Fibroblast of skin of abdomen (primary cell): ENCODE data around the gene EZH1.

Source experiments
- DNase-seq: peaks from one replicate; pipeline ENCODE4 v3.0.0-alpha.2; 2013

EZH1 gene

GRCh38 chr17:42708588-42708987 lies 36.3 kb downstream of the EZH1 start:
- DNase-seq, result no peak

- DNase-seq, result no peak
Observed at GRCh38 chr17:42706732-42707131, 38.1 kb downstream of the EZH1 start.

- no peak for DNase-seq
Observed at GRCh38 chr17:42704837-42705494, 39.9 kb downstream of the EZH1 start.

GRCh38 chr17:42704490-42704836 lies 40.4 kb downstream of the EZH1 start:
- no peak for DNase-seq

GRCh38 chr17:42702446-42702845 lies 42.4 kb downstream of the EZH1 start:
- DNase-seq, result no peak

- DNase-seq, result no peak
Observed at GRCh38 chr17:42700586-42701289, 44.1 kb downstream of the EZH1 start.

- DNase-seq, result no peak
Observed at GRCh38 chr17:42699415-42699740, 45.5 kb downstream of the EZH1 start.

- DNase-seq, result peak; percentile 89
Observed at GRCh38 chr17:42698736-42699414, 46.0 kb downstream of the EZH1 start.

- no peak for DNase-seq
Observed at GRCh38 chr17:42697108-42697811, 47.6 kb downstream of the EZH1 start.

GRCh38 chr17:42695500-42695899 lies 49.3 kb downstream of the EZH1 start:
- DNase-seq, result no peak

GRCh38 chr17:42694524-42694923 lies 50.3 kb downstream of the EZH1 start:
- no peak for DNase-seq

GRCh38 chr17:42692489-42692888 lies 52.4 kb downstream of the EZH1 start:
- no peak for DNase-seq

GRCh38 chr17:42691021-42691545 lies 53.8 kb downstream of the EZH1 start:
- DNase-seq, result no peak

GRCh38 chr17:42690596-42690995 lies 54.2 kb downstream of the EZH1 start:
- DNase-seq, result no peak

- DNase-seq, result no peak
Observed at GRCh38 chr17:42687707-42688320, 57.0 kb downstream of the EZH1 start.

GRCh38 chr17:42686520-42687128 lies 58.2 kb downstream of the EZH1 start:
- DNase-seq, result no peak

GRCh38 chr17:42685831-42686230 lies 59.0 kb downstream of the EZH1 start:
- no peak for DNase-seq

GRCh38 chr17:42684929-42685556 lies 59.8 kb downstream of the EZH1 start:
- no peak for DNase-seq

- peak; percentile 20 for DNase-seq
Observed at GRCh38 chr17:42683407-42684034, 61.3 kb downstream of the EZH1 start.

GRCh38 chr17:42682722-42683403 lies 62.0 kb downstream of the EZH1 start:
- peak; percentile 48 for DNase-seq
